Urothelium cell line (cell line): ENCODE measurements around the gene ZNF512B.
"Not testable (repeated sequence)": the region's sequence is repeated elsewhere in the genome, so short reads cannot be mapped to it uniquely, and the experiment has no call there.

Source experiments
- DNase-seq: peaks from one replicate; pipeline ENCODE4 v3.0.0; 2011; ENCODE audit warnings: low spot score, mixed read lengths
- FAIRE-seq: peaks from 2 replicates; lab custom pipeline; 2011; peaks lifted over from hg19 to GRCh38; lab: Jason Lieb, UNC

ZNF512B gene, protein sequence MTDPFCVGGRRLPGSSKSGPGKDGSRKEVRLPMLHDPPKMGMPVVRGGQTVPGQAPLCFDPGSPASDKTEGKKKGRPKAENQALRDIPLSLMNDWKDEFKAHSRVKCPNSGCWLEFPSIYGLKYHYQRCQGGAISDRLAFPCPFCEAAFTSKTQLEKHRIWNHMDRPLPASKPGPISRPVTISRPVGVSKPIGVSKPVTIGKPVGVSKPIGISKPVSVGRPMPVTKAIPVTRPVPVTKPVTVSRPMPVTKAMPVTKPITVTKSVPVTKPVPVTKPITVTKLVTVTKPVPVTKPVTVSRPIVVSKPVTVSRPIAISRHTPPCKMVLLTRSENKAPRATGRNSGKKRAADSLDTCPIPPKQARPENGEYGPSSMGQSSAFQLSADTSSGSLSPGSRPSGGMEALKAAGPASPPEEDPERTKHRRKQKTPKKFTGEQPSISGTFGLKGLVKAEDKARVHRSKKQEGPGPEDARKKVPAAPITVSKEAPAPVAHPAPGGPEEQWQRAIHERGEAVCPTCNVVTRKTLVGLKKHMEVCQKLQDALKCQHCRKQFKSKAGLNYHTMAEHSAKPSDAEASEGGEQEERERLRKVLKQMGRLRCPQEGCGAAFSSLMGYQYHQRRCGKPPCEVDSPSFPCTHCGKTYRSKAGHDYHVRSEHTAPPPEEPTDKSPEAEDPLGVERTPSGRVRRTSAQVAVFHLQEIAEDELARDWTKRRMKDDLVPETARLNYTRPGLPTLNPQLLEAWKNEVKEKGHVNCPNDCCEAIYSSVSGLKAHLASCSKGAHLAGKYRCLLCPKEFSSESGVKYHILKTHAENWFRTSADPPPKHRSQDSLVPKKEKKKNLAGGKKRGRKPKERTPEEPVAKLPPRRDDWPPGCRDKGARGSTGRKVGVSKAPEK

DNA sequence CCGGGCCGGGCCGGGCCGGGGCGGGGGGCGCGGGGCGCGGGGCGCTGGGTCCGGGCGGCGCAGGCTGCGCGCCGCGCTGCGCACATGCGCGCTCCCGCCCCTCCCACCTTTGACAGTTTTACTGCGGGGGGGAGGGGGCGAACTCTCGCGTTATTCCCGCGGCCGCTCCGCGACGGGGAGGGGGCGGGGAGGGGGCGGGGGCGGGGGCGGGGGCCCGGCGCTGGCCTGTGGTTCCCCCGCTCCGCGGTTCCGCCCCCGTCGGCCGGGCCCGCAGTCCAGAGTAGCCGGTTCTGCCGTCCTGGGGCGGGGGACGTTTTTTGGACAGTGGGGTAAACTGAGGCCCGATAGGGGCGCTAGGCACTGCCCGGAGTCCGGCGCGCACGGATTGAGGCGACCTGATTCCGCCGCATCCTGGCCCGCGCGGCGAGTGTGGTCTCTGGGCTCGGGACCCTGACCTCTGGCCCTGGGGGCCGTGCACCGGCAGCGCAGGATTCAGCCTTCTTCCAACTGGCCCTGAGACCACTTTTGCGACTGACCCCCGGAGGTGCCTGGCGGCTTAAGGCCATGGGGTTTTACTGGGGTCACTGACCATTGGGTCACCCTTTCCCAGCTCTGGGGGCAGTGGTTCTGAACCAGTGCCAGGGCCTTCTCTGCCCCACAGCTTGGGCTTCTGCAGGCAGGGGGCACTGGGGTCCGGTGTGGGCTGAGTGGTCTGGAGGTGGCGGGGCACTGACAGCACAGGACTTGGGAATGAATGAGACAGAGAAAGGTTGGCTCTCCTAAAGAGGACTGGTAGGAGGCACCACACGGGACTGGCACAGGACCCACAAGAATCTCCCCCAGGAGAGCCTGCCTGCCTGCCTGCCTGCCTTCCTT lies at the start of gene ZNF512B:
Gene ZNF512B (minus strand): TSS at position 93 of the 876 bp plus-strand sequence. CDS start 1,980 bp downstream, outside the sequence.
- FAIRE-seq (no peak), DNase-seq (peak; percentile 83)

DNA sequence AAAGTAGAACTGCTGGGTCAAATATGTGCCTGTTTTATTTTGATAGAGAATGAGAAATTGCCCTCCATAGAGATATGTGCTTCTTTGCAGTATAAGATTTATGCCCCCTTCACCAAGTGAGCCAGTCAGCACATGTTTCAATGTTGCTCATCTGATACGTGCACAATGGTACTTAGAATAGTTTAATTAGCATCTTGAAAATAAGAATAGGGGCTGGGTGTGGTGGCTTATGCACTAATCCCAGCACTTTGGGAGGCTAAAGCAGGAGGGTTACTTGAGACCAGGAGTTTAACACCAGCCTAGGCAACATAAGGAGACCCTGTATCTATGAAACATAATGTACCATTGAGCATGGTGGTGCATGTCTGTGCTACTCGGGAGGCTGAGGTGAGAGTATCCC lies 45.9 kb upstream of the ZNF512B start:
- DNase-seq: no peak
- FAIRE-seq: no peak

DNA sequence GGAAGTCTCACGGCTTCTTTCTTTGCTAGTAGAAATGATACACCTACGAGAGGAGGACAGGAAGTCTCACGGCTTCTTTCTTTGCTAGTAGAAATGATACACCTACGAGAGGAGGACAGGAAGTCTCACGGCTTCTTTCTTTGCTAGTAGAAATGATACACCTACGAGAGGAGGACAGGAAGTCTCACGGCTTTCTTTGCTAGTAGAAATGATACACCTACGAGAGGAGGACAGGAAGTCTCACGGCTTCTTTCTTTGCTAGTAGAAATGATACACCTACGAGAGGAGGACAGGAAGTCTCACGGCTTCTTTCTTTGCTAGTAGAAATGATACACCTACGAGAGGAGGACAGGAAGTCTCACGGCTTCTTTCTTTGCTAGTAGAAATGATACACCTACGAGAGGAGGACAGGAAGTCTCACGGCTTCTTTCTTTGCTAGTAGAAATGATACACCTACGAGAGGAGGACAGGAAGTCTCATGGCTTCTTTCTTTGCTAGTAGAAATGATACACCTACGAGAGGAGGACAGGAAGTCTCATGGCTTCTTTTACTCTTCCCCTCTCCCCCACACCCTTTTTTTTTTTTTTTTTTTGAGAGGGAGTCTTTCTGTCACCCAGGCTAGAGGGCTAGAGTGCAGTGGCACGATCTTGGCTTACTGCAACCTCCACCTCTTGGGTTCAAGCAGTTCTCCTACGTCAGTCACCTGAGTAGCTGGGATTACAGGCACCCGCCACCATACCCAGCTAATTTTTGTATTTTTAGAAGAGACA lies 42.8 kb upstream of the ZNF512B start:
- not testable (repeated sequence) for FAIRE-seq

DNA sequence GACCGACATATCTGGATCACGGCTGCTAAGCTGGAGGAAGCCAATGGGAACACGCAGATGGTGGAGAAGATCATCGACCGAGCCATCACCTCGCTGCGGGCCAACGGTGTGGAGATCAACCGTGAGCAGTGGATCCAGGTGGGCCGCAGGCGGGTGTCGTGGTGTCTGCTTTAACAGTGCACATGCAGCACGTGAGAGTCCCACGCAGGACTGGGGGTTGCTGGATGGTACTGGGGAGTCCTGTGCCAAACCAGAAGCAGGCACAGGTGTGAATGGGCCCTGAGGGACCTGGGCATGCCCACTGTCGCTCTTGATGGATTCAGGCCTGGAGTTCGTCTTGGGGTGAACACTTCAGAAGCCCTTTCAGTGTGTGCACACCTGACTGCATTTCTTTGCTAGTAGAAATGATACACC lies 41.6 kb upstream of the ZNF512B start:
- DNase-seq (no peak), FAIRE-seq (no peak)

More for the DNA sequence above, 42.8 kb upstream of the ZNF512B start:
- not testable (repeated sequence) for DNase-seq

DNA sequence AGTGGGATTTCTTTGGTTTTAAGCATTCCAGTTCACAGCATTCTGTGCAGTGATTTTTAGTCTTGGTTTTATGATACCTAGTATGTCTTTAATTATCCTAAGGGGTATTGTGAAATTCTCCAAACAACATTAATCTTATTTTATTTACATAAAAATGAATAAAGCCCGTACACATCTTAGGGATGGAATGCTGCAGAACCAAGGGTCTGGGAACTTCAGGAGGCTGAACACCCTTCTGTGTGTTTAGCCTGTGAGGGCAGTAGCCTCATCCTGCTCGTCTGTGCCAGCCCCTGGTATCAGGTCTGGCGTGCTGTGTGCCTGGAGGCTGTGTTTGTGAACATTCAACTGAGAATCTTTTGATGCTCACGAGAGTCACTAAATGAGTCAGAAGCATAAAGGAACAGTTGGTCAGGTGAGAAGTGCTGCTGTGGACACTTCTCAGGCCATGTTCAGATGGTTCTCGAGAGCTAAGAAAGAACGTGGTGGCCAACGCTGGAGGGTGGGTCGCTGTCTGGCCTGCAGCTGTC lies 41.0 kb upstream of the ZNF512B start:
- FAIRE-seq: no peak

DNA sequence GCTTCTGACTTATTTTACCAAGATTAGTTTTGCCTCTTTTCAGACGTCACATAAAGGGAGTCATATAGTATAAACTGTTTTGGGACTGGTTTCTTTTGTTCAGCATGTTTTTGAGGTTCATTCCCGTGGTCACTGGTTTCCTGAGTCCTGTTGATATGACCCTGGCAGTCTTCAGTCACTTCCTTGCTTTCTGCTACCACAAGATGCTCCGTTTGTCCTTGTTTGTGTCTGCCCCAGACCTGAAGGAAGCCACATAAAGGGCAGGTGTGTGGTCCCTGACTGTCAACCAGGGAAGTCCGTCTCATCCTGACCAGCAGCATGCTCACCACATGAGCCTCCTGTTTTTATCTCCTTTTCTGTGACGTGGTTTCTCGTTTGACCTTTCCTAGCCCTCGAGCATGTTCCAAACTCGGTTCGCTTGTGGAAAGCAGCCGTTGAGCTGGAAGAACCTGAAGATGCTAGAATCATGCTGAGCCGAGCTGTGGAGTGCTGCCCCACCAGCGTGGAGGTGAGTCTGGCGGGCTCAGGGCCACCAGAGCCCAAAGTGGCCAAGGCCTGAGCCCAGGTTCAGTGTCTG lies 40.2 kb upstream of the ZNF512B start:
- FAIRE-seq: no peak

More for the DNA sequence above, 41.0 kb upstream of the ZNF512B start:
- DNase-seq: no peak

DNA sequence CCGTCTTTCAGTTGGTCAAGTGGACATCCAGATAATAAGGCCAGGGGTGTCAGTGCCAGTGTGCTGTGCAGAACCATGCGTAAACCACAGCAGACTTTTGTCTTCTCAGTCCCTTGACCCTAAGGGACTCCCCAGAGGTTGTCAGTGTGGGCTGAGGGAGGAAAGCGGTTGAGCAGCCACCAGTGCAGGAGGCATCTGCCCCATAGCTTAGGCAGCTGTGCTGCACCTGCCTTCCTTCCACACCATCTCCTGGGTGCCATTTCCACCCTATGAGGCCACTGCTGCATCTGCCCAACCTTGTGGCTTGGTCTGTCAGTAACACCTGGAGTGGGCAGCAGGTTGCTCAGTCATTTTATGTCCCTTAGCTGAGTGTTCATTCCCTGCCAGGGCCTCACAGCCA lies 37.2 kb upstream of the ZNF512B start:
- FAIRE-seq: no peak
- no peak for DNase-seq

More for the DNA sequence above, 40.2 kb upstream of the ZNF512B start:
- no peak for DNase-seq

DNA sequence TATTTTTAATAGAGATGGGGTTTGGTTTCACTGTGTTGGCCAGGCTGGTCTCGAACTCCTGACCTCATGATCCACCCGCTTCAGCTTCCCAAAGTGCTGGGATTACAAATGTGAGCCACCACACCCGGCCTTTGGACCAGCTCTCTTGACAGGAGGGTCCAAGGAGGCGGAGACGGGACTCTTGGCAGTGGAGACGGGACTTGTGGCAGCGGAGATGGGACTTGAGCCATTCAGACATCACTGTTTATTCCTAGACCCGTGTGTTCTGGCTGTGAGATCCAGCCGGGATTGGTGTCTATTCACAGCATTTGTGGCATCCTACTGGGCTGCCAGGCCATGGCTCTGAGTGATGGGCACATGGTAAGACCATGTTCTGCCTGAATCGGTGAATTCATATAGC lies 36.8 kb upstream of the ZNF512B start:
- FAIRE-seq (no peak), DNase-seq (no peak)

DNA sequence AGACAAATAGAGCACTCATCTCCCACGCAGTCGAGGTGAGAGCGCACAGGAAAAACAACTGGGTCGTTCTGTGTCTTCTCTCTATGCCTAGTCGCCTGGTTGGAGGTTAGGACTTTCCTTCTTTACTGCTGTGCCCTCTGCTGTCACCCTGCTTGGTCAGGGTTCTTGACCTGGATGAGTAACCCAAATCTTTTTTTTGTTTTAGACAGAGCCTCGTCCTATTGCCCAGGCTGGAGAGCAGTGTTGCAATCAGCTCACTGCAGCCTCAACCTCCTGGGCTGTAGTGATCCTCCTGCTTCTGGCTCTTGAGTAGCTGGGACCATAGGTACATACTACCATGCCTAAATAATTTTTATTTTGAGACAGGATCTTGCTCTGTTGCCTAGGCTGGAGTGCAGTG lies 35.7 kb upstream of the ZNF512B start:
- FAIRE-seq: no peak
- DNase-seq: no peak

DNA sequence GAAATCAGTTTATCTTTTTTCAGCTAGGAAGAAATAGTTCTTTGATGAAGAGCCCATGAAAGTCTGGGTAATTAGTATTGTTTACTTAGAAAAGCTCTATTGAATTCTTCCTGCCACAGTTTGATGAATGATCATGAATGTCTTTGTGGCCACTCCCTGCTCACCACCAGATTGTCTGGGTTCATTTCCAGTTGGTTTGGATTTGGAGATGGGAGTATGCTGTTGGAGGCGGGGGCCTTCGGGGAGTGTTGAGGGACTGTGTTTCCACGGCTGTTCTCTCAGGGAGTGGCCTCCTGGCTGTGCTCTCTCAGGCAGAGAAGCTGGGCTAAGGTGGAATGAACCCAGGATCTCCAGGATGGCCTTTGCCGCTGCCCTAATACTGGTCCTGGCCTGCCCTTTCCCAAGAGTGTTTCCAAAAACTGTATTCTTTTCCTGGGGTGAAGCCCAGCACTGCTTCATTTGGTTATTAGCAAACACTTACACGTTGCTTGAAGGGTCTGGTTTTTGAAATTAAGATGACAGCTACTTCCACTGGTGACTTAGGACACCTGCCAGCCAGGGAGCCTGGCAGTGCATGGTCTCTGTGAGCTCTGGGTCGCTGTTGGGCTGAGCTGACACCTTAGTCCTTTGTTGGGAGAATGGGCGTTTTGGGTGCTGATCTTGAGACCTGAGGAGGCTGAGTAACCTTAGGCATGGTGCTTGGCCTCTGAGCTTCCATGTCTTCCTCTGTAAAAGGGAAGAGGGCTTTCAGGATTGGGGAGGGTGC lies 34.4 kb upstream of the ZNF512B start:
- FAIRE-seq: no peak
- DNase-seq: no peak

DNA sequence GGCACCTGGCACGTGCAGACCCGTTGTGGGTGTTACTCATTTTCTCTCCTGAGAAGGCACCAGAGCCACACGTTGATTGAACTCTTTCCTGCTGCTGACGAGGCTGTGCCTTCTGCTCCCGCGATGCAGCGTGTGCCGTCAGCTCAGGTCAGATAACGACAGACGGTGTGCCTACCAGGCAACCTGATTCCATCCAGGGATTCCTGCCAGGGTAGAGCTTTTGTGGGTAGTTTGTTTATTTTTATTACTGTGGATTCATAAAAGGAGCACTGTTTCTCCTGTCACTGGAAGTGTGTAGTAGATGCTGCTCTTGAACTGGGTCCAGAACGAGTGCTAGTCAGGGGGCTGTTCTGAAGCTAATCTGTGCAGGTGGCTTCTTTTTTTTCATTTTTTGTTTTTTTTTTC lies 31.9 kb upstream of the ZNF512B start:
- DNase-seq (no peak), FAIRE-seq (no peak)

DNA sequence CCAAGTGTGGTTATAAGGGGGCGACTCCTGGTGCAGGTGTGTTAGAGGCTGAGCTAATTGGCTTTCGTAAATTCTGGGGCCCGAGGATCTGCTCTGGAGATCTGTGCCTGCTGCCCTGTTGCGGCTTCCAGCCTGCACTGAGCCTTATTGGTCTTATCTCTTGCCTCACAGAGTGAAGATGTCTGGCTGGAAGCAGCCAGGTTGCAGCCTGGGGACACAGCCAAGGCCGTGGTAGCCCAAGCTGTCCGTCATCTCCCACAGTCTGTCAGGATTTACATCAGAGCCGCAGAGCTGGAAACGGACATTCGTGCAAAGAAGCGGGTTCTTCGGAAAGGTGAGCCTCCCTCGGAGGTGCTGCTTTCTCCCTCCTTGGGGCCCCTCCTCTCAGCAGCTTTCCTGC lies 31.2 kb upstream of the ZNF512B start:
- DNase-seq (no peak), FAIRE-seq (no peak)

DNA sequence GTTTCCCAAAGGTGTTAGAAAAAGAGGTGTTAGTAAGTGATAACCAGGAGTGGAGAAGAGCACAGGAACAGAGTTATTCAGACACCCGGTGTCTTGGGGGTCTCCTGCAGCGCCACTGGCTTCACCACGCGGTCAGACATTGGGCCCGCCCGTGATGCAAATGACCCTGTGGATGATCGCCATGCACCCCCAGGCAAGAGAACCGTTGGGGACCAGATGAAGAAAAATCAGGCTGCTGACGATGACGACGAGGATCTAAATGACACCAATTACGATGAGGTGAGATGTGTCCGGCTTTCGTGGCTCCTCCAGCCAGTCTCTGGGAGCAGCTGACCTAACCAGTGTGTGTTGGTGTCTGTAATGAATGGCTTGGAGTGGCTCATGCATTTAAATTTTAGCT lies 13.2 kb upstream of the ZNF512B start:
- DNase-seq (no peak), FAIRE-seq (no peak)

DNA sequence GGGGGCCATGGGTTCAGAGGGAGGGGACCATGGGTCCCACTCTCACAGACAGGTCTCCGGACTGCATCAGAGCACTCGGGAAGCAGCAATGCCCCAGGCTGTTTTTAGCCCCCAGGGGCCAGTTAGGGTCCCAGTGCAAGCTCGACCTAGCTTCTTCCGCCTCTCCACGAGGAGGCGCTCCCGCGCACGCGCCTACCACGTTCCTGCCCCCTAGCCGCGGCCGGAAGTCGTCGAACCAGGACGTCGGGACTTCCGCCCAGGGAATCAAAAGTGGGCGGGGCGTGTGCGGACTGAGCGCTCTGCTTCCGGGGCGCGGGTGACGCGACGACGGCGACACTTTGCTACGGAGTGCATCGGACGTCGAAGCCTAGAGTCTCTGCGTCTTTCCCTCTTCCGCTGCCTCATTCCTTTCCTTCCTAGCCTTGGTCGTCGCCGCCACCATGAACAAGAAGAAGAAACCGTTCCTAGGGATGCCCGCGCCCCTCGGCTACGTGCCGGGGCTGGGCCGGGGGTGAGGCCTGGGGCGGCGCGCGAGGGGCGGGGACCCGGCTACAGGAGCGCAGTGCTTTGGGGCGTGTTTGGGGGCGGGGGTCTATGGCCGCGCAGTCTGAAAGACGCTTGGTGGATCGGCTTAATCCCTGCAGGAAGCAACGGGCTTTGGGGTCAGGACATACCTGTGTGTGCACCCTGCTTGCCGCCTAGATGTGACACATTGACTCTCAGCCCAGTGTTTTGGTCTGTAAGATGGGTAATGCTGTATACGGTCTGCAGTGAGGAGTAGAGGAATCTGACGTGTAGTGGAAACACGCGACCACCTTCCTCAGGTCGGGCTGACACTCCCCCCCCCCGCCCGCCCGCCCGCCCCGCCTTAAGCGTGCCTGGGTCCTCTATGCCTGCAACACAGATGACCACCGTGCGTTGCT lies 11.3 kb upstream of the ZNF512B start, which contains the start of gene PRPF6:
Gene PRPF6 (plus strand): TSS at position 327 of the 923 bp plus-strand sequence. CDS start 114 bp downstream, at position 441.
- FAIRE-seq: no peak
- DNase-seq: peak; percentile 98

DNA sequence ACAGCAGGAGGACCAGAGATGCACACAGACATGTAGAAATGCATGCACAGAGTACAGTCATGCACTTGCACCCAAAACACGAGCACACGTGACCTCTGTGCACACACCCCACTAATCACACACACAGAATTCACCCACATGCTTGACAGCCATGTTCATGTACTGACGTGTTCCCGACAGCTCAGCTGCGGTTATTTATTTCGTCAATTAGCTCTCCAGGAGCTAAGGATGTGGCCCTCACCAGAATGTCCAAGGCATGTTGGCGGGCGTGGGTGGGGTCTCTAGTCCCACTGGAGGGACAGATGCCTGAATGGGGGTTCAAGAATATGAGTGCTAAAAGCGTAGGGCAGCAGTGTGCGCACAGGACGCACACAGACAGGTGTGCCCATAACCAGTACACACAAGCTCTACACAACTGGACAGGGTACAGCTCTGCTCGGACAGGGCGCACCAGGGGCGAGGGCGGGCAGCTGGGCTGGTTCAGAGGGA lies 10.6 kb upstream of the ZNF512B start:
- FAIRE-seq (no peak), DNase-seq (no peak)

DNA sequence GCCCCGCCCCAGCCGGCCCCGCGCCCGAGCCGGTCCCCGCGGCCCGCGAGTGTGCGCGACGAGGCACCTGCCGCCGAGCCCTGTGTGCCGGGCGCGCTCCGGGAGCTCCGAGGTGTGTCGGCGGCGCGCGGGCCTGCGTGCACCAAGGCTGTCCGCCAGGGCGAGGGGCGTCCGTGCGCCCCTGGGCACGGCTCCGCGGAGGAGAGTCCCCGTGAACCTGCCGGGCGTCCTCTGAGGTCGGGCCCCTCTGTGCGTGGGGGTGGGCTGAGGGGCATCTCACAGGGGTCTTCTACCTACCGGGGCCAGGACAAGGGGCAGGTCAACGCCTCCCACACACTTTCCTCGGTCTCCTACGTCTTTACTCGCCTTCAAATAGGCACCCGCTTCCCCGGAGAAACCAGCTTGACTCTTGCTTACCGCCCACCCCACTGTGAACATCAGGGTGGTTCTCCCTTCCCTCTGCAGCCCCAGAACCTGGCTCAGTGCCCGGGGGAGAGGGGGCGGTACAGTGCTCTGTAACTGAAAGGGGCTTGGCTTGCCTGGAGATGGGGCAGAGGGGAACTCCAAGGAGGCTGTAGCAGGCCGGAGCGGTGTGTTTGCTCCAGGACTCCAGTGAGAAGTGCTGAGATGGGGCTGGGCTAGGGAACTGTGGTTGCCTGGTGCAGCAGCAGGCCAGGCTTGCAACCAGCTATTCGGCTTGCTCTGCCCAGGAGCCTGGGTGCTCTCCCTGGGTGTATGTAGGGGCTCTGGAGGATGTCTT lies 10.0 kb upstream of the ZNF512B start, which contains the start of gene SAMD10:
Gene SAMD10 (minus strand): TSS at position 86 of the 760 bp plus-strand sequence. CDS start 175 bp downstream, outside the sequence.
- peak; percentile 63 for DNase-seq
- FAIRE-seq: no peak
